GM12873 (cell line): ENCODE measurements around the gene CCDC70.

Experiments used
- CTCF ChIP-seq: IDR thresholded peaks from 2 replicates; pipeline ENCODE4 v1.5.1; 2012; ENCODE audit warnings: low read depth, mild to moderate bottlenecking, moderate library complexity, low read length, control low read depth; ENCODE audit not compliant: insufficient read depth; ENCODE audit errors: missing control alignments

The CCDC70 gene

DNA sequence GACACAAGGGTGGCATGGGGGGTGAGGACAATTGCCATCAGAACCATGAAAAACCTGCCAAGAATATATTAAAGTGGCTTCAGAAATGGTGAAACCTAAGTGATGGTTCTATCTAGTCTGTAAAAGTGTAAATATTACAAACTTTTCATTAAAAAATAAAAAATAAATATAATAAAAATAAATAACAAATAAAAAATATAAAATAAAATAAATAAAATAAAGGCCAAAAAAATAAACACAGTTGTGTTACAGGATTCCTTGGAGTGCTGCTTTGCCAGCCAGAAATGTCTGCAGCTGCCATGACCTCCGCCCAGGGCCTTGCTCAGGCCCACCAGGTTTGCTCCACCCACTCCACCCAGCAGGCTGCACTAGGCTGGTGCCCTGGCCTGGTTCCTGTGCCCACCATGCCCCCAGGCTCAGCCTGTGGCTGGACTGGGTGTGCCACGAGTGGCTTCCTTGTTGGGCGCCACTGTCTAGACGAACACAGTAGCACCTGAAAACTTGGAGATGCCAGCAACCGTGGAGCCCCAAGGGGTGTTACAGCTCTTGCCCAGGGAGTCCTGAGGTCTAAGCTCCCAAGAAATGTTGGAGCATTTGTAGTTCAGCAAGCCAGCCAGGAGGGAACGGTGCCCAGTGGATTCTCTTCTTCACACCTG lies 20.9 kb downstream of the CCDC70 start:
- no peak for TF ChIP-seq CTCF

GRCh38 chr13:51883226-51883600 lies 21.4 kb downstream of the CCDC70 start:
- TF ChIP-seq CTCF = no peak

GRCh38 chr13:51885651-51886050 lies 23.9 kb downstream of the CCDC70 start:
- TF ChIP-seq CTCF = no peak

GRCh38 chr13:51887468-51887867 lies 25.7 kb downstream of the CCDC70 start:
- TF ChIP-seq CTCF = no peak

DNA sequence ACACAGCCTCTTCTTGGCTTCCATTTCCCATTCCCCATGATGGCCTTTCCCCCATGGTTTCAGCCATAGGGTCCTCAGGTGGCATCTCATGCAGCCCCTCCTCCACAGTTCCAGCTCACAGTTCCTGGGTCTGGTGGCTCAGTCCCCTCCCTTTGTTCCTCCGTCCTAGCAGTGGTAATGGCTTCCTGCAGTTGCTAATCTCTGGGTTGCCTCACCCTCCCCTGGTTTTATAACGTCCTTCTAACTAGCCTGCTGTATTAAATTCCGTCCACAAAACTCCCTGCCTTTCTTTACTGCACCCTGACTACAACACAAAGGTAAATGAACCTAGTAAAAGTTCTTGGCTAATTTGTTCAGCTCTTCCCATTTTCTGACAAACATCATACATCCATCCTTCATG lies 30.9 kb downstream of the CCDC70 start:
- no peak for TF ChIP-seq CTCF

DNA sequence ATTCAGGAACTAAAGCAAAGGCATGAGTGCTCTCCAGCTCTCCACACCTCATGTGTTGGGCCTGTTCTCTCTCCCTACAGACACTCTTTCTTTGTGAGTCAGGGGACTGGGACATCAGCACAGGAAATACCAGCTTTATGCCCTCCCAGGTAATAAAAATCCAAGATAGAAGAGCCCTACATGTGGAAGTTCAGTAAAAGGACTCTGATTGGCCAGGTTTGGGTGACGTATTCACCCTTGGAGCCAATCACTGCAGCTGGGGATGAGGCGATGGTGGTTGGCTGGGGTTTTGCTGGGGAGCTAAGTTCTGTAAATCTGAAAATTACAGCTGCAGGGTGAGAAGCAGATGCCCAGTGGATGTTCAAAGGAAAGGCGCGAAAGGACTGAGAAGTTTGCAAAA lies 32.5 kb downstream of the CCDC70 start:
- TF ChIP-seq CTCF = no peak

GRCh38 chr13:51895906-51896888 lies 34.4 kb downstream of the CCDC70 start:
- TF ChIP-seq CTCF = peak; percentile 80
